ENCODE measurements around the gene GAB2.

DNA sequence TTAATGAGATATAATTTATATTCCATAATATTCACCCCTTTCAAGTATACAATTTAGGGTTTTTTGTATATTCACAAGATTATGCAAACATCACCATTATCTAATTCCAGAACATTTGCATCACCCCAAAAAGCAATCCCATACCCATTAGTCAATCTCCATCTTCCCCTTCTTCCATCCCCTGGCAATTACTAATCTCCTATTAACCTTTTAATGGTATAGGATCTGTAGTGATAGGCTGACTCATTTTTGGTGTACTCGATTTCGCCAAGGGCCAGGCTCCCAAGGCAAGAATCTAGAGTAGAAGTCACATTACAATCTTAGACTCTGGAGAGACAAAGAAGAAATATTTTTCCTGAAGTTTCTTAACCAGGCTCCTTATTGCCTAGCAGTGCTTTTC is 113.4 kb downstream of the GAB2 start:
- TF ChIP-seq, protein P1, sequence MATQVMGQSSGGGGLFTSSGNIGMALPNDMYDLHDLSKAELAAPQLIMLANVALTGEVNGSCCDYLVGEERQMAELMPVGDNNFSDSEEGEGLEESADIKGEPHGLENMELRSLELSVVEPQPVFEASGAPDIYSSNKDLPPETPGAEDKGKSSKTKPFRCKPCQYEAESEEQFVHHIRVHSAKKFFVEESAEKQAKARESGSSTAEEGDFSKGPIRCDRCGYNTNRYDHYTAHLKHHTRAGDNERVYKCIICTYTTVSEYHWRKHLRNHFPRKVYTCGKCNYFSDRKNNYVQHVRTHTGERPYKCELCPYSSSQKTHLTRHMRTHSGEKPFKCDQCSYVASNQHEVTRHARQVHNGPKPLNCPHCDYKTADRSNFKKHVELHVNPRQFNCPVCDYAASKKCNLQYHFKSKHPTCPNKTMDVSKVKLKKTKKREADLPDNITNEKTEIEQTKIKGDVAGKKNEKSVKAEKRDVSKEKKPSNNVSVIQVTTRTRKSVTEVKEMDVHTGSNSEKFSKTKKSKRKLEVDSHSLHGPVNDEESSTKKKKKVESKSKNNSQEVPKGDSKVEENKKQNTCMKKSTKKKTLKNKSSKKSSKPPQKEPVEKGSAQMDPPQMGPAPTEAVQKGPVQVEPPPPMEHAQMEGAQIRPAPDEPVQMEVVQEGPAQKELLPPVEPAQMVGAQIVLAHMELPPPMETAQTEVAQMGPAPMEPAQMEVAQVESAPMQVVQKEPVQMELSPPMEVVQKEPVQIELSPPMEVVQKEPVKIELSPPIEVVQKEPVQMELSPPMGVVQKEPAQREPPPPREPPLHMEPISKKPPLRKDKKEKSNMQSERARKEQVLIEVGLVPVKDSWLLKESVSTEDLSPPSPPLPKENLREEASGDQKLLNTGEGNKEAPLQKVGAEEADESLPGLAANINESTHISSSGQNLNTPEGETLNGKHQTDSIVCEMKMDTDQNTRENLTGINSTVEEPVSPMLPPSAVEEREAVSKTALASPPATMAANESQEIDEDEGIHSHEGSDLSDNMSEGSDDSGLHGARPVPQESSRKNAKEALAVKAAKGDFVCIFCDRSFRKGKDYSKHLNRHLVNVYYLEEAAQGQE (IDR thresholded peaks at IDR 0.05; ENCODE audit: insufficient read depth in 1 of 2, low read depth in 2 of 2, low read length in 1 of 2), result no peak
- TF ChIP-seq, protein P2, sequence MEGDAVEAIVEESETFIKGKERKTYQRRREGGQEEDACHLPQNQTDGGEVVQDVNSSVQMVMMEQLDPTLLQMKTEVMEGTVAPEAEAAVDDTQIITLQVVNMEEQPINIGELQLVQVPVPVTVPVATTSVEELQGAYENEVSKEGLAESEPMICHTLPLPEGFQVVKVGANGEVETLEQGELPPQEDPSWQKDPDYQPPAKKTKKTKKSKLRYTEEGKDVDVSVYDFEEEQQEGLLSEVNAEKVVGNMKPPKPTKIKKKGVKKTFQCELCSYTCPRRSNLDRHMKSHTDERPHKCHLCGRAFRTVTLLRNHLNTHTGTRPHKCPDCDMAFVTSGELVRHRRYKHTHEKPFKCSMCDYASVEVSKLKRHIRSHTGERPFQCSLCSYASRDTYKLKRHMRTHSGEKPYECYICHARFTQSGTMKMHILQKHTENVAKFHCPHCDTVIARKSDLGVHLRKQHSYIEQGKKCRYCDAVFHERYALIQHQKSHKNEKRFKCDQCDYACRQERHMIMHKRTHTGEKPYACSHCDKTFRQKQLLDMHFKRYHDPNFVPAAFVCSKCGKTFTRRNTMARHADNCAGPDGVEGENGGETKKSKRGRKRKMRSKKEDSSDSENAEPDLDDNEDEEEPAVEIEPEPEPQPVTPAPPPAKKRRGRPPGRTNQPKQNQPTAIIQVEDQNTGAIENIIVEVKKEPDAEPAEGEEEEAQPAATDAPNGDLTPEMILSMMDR (IDR thresholded peaks at IDR 0.05), result no peak
- TF ChIP-seq SIN3A (IDR thresholded peaks at IDR 0.05; ENCODE audit: borderline replicate concordance, insufficient read depth, low read depth, low read length), result no peak
